Breast epithelium (tissue), 3 donors: ENCODE data around the gene LAYN.

Source experiments
- POLR2A ChIP-seq: fragments of 450-650 bp; IDR thresholded peaks from one replicate; pipeline ENCODE4 v1.6.1; 2016; ENCODE audit warnings: antibody characterized with exemption, mild to moderate bottlenecking, moderate library complexity
- POLR2AphosphoS5 ChIP-seq, 3 donors: sonication (generic); formaldehyde crosslinking; IDR thresholded peaks; one replicate each; pipeline ENCODE4 v1.6.1; 2017; ENCODE audit warnings: antibody characterized with exemption in 3 of 3
- TF ChIP-seq, protein P1 (sequence below), 3 donors: fragments of 450-650 bp; IDR thresholded peaks; one replicate each; pipeline ENCODE4 v1.5.1; 2016 to 2017; ENCODE audit warnings: antibody characterized with exemption in 3 of 3, mild to moderate bottlenecking in 3 of 3, moderate library complexity in 3 of 3

DNA sequence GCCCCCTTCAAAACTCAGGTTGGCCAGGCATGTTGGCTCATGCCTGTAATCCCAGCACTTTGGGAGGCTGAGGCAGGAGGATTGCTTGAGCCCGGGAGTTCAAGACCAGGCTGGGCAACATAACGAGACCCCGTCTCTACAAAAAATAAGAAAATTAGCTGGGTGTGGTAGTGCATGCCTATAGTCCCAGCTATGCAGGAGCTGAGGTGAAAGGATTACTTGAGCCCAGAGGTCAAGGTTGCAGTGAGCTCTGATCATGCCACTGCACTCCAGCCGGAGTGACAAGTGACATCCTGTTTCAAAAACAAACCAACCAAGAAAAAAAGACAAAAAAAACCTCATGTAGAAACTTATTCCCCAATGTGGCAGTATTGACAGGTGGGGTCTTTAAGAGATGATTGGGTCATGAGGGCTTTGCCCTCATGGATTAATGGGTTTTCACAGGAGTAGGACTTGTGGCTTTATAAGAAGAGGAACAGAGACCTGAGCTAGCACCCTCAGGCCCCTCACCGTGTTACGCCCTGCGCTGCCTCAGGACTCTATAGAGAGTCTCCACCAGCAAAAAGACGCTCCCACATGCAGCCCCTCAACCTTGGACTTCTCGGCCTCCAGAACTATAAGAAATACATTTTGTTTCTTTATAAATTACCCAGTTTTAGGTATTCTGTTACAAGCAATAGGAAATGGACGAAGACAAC, 22.3 kb downstream of the LAYN start:
- TF ChIP-seq POLR2A, result no peak
- TF ChIP-seq, protein P1, sequence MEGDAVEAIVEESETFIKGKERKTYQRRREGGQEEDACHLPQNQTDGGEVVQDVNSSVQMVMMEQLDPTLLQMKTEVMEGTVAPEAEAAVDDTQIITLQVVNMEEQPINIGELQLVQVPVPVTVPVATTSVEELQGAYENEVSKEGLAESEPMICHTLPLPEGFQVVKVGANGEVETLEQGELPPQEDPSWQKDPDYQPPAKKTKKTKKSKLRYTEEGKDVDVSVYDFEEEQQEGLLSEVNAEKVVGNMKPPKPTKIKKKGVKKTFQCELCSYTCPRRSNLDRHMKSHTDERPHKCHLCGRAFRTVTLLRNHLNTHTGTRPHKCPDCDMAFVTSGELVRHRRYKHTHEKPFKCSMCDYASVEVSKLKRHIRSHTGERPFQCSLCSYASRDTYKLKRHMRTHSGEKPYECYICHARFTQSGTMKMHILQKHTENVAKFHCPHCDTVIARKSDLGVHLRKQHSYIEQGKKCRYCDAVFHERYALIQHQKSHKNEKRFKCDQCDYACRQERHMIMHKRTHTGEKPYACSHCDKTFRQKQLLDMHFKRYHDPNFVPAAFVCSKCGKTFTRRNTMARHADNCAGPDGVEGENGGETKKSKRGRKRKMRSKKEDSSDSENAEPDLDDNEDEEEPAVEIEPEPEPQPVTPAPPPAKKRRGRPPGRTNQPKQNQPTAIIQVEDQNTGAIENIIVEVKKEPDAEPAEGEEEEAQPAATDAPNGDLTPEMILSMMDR (IDR thresholded peaks at IDR 0.05), result no peak
- no peak for TF ChIP-seq POLR2AphosphoS5 (IDR thresholded peaks at IDR 0.05)
